Measurements from ENCODE around the gene ARHGEF10L.

Gene ARHGEF10L

DNA sequence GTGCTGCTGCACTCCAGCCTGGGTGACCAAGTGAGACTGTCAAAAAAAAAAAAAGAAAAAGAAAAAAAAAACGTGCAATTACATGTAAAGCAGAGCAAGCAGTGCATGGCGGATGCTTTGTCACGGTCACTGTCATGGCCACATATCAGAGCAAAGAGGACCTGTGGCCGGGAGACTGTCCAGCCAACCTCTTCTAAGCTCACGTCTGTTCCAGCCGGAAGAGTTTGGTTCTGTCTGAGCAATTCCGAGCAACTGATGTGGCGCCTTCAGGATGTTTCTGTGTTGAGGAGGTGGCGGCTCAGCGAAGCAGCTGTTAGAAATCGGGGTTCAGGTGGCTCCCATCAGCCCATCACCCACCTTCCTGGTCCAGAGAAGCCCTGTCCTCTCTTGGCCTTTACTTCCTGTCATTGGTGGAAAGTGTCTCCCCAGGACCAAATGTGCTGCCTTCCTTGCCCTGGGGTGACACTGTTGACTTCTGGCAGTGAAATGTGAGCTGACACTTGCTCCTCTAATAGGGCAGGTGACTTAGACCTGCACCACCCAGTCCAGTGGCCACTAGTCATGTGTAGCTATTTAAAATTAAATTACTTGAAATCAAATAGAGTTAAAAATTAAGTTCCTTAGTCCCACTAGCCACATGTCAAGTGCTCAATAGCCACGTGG is 59.9 kb downstream of the ARHGEF10L start:
- TF ChIP-seq, protein P1, sequence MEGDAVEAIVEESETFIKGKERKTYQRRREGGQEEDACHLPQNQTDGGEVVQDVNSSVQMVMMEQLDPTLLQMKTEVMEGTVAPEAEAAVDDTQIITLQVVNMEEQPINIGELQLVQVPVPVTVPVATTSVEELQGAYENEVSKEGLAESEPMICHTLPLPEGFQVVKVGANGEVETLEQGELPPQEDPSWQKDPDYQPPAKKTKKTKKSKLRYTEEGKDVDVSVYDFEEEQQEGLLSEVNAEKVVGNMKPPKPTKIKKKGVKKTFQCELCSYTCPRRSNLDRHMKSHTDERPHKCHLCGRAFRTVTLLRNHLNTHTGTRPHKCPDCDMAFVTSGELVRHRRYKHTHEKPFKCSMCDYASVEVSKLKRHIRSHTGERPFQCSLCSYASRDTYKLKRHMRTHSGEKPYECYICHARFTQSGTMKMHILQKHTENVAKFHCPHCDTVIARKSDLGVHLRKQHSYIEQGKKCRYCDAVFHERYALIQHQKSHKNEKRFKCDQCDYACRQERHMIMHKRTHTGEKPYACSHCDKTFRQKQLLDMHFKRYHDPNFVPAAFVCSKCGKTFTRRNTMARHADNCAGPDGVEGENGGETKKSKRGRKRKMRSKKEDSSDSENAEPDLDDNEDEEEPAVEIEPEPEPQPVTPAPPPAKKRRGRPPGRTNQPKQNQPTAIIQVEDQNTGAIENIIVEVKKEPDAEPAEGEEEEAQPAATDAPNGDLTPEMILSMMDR (IDR thresholded peaks at IDR 0.05; ENCODE audit: extremely low read depth, missing control alignments), result no peak
- no peak for DNase-seq (ENCODE audit: low spot score)

DNA sequence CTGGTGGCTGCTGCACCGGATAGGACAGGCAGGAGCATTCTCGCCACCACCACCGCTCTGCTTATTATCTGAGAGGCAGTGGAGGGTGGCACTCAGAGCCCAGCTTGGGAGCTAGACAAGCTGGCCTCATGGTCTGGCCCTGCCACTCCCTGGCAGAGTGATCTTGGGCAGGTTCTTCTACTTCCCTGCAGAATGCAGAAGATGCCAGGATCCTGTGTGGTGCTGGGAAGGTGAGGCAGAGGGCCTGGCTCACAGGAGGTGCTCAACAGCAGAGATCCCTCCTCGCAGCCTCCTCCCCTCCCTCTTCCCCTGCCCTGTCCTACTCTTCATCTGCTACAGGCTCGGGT is 60.4 kb downstream of the ARHGEF10L start:
- TF ChIP-seq, protein P1 (IDR thresholded peaks at IDR 0.05; ENCODE audit: extremely low read depth, missing control alignments), result no peak
- no peak for DNase-seq (ENCODE audit: low spot score)

DNA sequence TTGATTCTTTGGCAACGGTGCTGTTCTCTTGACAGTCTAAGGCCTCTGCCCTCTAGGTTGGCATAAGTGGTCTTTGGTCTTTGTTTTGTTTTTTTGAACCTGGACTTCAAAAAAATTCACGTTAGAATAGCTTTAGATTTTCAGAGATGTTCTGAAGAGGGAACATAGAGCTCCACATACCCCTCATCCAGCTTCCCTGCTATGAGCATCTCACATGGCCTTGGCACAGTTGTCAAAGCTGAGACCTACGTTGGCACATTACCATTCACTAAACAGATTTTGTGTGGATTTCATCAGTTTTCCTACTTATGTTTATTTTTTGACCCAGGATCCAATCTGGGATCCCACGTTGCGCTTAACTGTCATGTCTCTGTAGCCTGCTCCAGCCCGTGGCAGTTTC is 60.8 kb downstream of the ARHGEF10L start:
- TF ChIP-seq, protein P1 (IDR thresholded peaks at IDR 0.05; ENCODE audit: extremely low read depth, missing control alignments), result no peak
- DNase-seq (ENCODE audit: low spot score), result no peak

DNA sequence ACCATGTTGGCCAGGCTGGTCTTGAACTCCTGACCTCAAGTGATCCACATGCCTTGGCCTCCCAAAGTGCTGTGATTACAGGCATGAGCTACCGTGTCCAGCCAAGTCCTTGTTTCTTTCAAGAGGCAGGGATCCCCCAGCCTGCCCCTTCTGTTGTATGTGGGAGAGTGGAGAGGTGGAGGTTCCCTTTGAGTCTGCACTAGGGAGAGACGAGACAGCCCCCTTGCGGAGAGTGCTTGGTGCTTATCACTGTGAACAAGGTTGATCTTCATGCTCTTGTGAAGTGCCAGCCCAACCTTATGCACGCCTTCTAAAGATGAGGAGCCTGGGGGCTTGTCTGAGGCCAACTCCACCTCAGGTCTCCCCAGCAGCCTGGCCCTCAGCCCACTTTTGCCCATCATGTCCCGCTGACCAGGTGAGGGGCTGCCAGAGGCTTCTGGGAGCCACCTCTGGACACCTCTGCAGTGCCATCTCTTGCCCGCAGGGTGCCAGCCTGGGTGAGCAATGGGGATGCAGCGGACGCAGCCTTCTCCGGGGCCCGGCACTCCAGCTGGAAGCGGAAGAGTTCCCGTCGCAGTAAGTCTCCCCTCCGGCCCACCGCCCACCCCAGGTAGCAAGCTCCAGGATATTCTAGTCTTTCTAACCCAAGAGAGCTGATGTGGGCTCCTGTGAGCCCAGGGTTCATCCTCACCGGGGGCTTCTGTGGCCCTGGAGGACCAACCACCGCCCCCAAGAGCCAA is 62.3 kb downstream of the ARHGEF10L start:
- DNase-seq (ENCODE audit: low spot score), result no peak
- TF ChIP-seq, protein P1 (IDR thresholded peaks at IDR 0.05; ENCODE audit: extremely low read depth, missing control alignments), result no peak

DNA sequence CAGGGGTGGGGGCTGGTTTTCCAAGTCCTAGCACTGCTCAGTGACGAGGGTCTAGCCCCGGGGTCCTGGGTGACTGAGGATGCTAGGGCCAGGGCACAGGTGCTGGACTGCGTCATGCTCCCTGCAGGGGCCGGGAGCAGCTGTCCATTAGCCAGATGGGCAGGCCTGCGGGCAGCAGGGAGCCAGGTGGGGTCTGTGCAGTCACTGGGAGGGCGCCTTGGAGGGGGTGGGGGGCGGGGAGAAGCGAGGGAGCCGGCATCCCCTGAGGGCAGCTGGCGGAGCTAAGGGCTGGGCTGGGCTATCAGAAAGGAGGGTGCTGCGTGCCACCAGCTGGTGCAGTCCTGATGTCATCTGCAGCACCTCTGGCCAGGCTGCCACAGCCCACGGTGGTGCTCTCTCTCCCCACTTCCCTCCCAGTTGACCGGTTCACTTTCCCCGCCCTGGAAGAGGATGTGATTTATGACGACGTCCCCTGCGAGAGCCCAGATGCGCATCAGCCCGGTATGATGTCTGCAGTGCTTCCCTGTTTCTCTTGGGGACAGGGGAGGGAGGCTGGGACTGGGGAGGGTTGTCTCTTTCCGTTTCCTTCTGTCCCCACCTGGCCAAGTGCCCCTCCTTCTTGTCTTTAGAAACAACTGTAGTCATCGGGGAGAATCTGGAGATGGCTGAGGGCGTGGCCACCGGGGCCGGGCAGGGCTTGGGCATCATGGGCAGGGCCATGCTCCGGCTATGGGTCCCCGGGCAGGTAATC is 63.8 kb downstream of the ARHGEF10L start:
- TF ChIP-seq, protein P1 (IDR thresholded peaks at IDR 0.05; ENCODE audit: extremely low read depth, missing control alignments), result no peak
- DNase-seq (ENCODE audit: low spot score), result no peak

DNA sequence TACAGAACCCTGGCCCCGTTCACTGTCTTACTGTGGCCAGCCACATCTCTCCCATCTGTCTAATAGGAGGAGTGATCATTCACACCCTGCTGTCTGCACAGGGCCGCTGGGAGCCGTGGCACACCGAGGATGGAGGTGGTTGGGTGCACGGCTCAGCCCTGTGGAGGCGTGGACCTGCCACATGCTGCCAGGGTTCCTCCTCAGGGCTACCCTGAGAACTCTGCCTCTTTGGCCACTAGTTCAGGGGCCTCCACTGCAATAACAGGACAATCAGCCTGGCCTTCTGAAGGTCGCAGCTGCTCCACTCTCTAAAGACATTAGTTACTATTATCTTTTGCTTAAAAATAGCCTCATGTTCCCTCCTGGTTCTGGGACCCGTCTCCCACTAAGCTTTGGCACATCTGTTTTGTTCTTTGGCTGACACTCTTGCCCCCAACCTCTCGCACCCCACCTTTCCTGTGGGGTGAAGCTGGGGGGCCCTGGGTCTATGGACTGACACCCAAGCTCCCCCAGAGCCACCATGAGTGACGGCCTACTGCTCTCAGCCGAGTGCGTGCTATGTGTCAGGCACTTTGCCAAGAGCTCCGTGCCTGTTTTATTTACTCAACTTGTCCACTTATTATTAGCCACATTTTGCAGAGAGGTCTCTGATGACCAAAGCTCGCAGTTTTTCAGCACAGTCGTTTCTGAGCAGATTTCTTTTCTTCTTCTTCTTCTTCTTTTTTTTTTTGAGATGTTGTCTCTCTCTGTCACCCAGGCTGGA is 66.3 kb downstream of the ARHGEF10L start:
- TF ChIP-seq, protein P1 (IDR thresholded peaks at IDR 0.05; ENCODE audit: extremely low read depth, missing control alignments), result no peak
- no peak for DNase-seq (ENCODE audit: low spot score)

Data from GM20000 (cell line).